CD14-positive monocyte (primary cell): Measurements from ENCODE around the gene OR52K2. TPM values are rescaled to one million over a fixed set of nuclear protein-coding genes. Genes with fewer than 3 reads are reported as not detected.

ENCODE experiments used
- DNase-seq, 3 donors: peaks; one replicate each; pipeline ENCODE4 v3.0.0-alpha.2; 2011 to 2022
- H2AFZ ChIP-seq: 2 replicates; pipeline ENCODE4 v1.6.0; 2012; ENCODE audit warnings: mild to moderate bottlenecking, low read depth, low read length, inconsistent platforms; ENCODE audit not compliant: insufficient read depth, poor library complexity, severe bottlenecking
- H3K27ac ChIP-seq, 2 donors: 1 replicate in 1 of 2; 2 replicates in 1 of 2; pipeline ENCODE4 v1.5.1; 2012 to 2013; ENCODE audit warnings: low read length in 2 of 2, control low read depth in 1 of 2, inconsistent platforms in 1 of 2, low read depth in 1 of 2, mild to moderate bottlenecking in 1 of 2
- H3K27me3 ChIP-seq, 2 donors: one replicate each; pipeline versions ENCODE4 v1.6.0 to v1.6.1; 2011 to 2013; ENCODE audit warnings: low read length in 2 of 2; ENCODE audit not compliant: control insufficient read depth in 2 of 2, insufficient read depth in 2 of 2
- H3K36me3 ChIP-seq, 2 donors: replicated peaks in 1 of 2; 1 replicate in 1 of 2; 2 replicates in 1 of 2; pipeline versions ENCODE4 v1.5.1 to v1.6.1; 2012 to 2013; ENCODE audit warnings: low read length in 2 of 2, control low read depth in 1 of 2, inconsistent platforms in 1 of 2, mild to moderate bottlenecking in 1 of 2; ENCODE audit not compliant: insufficient read depth in 2 of 2, control insufficient read depth in 1 of 2
- H3K4me1 ChIP-seq, 2 donors: 1 replicate in 1 of 2; 2 replicates in 1 of 2; pipeline versions ENCODE4 v1.5.1 to v1.6.1; 2012 to 2013; ENCODE audit warnings: low read length in 2 of 2, control low read depth in 1 of 2, inconsistent platforms in 1 of 2, mild to moderate bottlenecking in 1 of 2, moderate library complexity in 1 of 2; ENCODE audit not compliant: insufficient read depth in 2 of 2, control insufficient read depth in 1 of 2
- H3K4me2 ChIP-seq: replicated peaks from 2 replicates; pipeline ENCODE3; 2012; ENCODE audit warnings: low read length, moderate library complexity, mild to moderate bottlenecking; ENCODE audit not compliant: poor library complexity, severe bottlenecking; ENCODE audit errors: extremely low read depth
- H3K4me3 ChIP-seq, 3 experiments: fragments of 200-600 bp in 1 of 3; sonication (generic) in 1 of 3; replicated peaks in 1 of 3; 1 replicate in 2 of 3; 2 replicates in 1 of 3; pipeline ENCODE4 v1.5.1; 2011 to 2013; ENCODE audit warnings: low read length in 3 of 3, mild to moderate bottlenecking in 3 of 3, control low read depth in 2 of 3, low read depth in 2 of 3, inconsistent platforms in 1 of 3, moderate library complexity in 1 of 3
- H3K79me2 ChIP-seq: 2 replicates; pipeline ENCODE4 v1.6.0; 2012; ENCODE audit warnings: mild to moderate bottlenecking, control low read depth, inconsistent platforms, low read length, moderate library complexity; ENCODE audit not compliant: insufficient read depth
- H3K9ac ChIP-seq: 2 replicates; pipeline ENCODE4 v1.6.0; 2017; ENCODE audit warnings: low read length, mild to moderate bottlenecking; ENCODE audit not compliant: insufficient read depth, poor library complexity, severe bottlenecking
- H3K9me3 ChIP-seq, 2 donors: replicated peaks in 1 of 2; 1 replicate in 1 of 2; 2 replicates in 1 of 2; pipeline versions ENCODE4 v1.5.1 to v1.6.1; 2012 to 2013; ENCODE audit warnings: low read length in 2 of 2, control low read depth in 1 of 2; ENCODE audit not compliant: control insufficient read depth in 1 of 2, insufficient read depth in 1 of 2
- H4K20me1 ChIP-seq: 2 replicates; pipeline ENCODE4 v1.6.0; 2012; ENCODE audit warnings: mild to moderate bottlenecking, low read length, control low read depth, moderate library complexity; ENCODE audit not compliant: insufficient read depth
- H3K27ac Mint-ChIP-seq, 7 donors: one replicate each; pipeline ENCODE4 v1.8.0; 2020; ENCODE audit warnings: mild to moderate bottlenecking in 7 of 7, mixed read lengths in 7 of 7, moderate library complexity in 6 of 7, inconsistent platforms in 2 of 7
- H3K27me3 Mint-ChIP-seq, 3 donors: one replicate each; pipeline ENCODE4 v1.8.0; 2021 to 2022; ENCODE audit warnings: low read depth in 3 of 3, mild to moderate bottlenecking in 3 of 3, mixed read lengths in 3 of 3, moderate library complexity in 3 of 3, inconsistent platforms in 1 of 3
- H3K36me3 Mint-ChIP-seq, 2 donors: one replicate each; pipeline ENCODE4 v1.8.0; 2020; ENCODE audit warnings: mixed read lengths in 2 of 2, inconsistent platforms in 1 of 2, mild to moderate bottlenecking in 1 of 2
- H3K4me1 Mint-ChIP-seq: one replicate; pipeline ENCODE4 v1.8.0; 2020; ENCODE audit warnings: mild to moderate bottlenecking, mixed read lengths
- H3K4me3 Mint-ChIP-seq, 2 donors: one replicate each; pipeline ENCODE4 v1.8.0; 2020; ENCODE audit warnings: mild to moderate bottlenecking in 2 of 2, mixed read lengths in 2 of 2, moderate library complexity in 1 of 2
- H3K9me3 Mint-ChIP-seq, 7 donors: one replicate each; pipeline ENCODE4 v1.8.0; 2020 to 2022; ENCODE audit warnings: mixed read lengths in 7 of 7, mild to moderate bottlenecking in 6 of 7, moderate library complexity in 6 of 7, inconsistent platforms in 2 of 7
- CTCF ChIP-seq: fragments of 200-600 bp; IDR thresholded peaks from one replicate; pipeline ENCODE4 v1.8.0; 2022; ENCODE audit warnings: antibody characterized with exemption, mild to moderate bottlenecking
- WGBS: methylation state at CpG from one replicate; pipeline ENCODE4 v1.1.5; 2013; ENCODE audit warnings: missing lambda C conversion rate; ENCODE audit not compliant: insufficient coverage; 5-methylcytosine and 5-hydroxymethylcytosine counted together
- intact Hi-C, 2 donors: fragments of 100-400 bp; cut with micrococcal nuclease; formaldehyde crosslinking; loops; one replicate each; pipeline versions ENCODE4 v1.15.0 to v1.15.1; 2023
- polyA plus RNA-seq, 3 donors: library from polyadenylated mRNA; depleted of rRNA in 1 of 3; unstranded in 2 of 3; stranded (reverse) in 1 of 3; fragments of 300-500 nt in 2 of 3; fragments of >200 nt in 1 of 3; fragmentation: Illumina TruSeq in 2 of 3; gene quantifications; 1 replicate in 2 of 3; 2 replicates in 1 of 3; pipeline ENCODE4 v1.2.3, GENCODE V29; 2012 to 2021

The OR52K2 gene
- polyA plus RNA-seq, 3 donors = 0.16 to 1.5 (median 0.41) TPM

GRCh38 chr11:4460151-4460550, 11.1 kb downstream of the OR52K2 start:
- H3K9me3 Mint-ChIP-seq = peaks cover 18 to 29% (median 27%) of the 10 kb centered on the region in 7 donors
- Histone ChIP-seq H3K9ac (no peak overlapping the region), H3K27me3 (no peaks in the 10 kb centered on the region), H4K20me1 (no peaks in the 10 kb centered on the region), H3K4me1 (peaks cover 51 to 56% of the 10 kb centered on the region in 2 donors), H3K36me3 (peaks cover 0 to 34% of the 10 kb centered on the region in 2 donors), H3K9me3 (peaks cover 14 to 27% of the 10 kb centered on the region in 2 donors), H2AFZ (no peak overlapping the region), H3K4me2 (no peak overlapping the region), H3K27ac (peak overlapping the region in 1 of 2 donors; percentile 86), H3K79me2 (no peaks in the 10 kb centered on the region), H3K4me3 (peak overlapping the region in 1 of 3 experiments; percentile 7)
- no peak overlapping the region for H3K4me3 Mint-ChIP-seq
- peak overlapping the region in 6 of 7 donors; percentile 73 to 90 (median 84) for H3K27ac Mint-ChIP-seq
- WGBS = 94% methylated on average over 3 of the region's 4 CpGs
- intact Hi-C loops = no loop called here
- peaks cover 56% of the 10 kb centered on the region for H3K4me1 Mint-ChIP-seq
- no peak for DNase-seq
- TF ChIP-seq CTCF = no peak
- peaks cover 36 to 39% of the 10 kb centered on the region in 2 donors for H3K36me3 Mint-ChIP-seq
- peaks cover 0 to 3% (median 2%) of the 10 kb centered on the region in 3 donors for H3K27me3 Mint-ChIP-seq

- no peaks in the 10 kb centered on the region for H3K27me3 ChIP-seq
- no peak overlapping the region for H3K4me3 ChIP-seq
- no peaks in the 10 kb centered on the region for H4K20me1 ChIP-seq
- Mint-ChIP-seq H3K27me3 (peaks cover 0 to 2% (median 0%) of the 10 kb centered on the region in 3 donors), H3K36me3 (peaks cover 38 to 40% of the 10 kb centered on the region in 2 donors), H3K27ac (no peak overlapping the region), H3K4me3 (no peak overlapping the region), H3K4me1 (peaks cover 45% of the 10 kb centered on the region), H3K9me3 (peaks cover 18 to 35% (median 27%) of the 10 kb centered on the region in 7 donors)
- no peak for TF ChIP-seq CTCF
- no peak overlapping the region for H3K27ac ChIP-seq
- H3K4me1 ChIP-seq = peaks cover 39 to 49% of the 10 kb centered on the region in 2 donors
- no peaks in the 10 kb centered on the region for H3K79me2 ChIP-seq
- DNase-seq = no peak
- no peak overlapping the region for H2AFZ ChIP-seq
- 100% methylated on average over 3 of the region's 5 CpGs for WGBS
- no peak overlapping the region for H3K4me2 ChIP-seq
- H3K9me3 ChIP-seq = peaks cover 14 to 31% of the 10 kb centered on the region in 2 donors
- intact Hi-C loops = no loop called here
- no peak overlapping the region for H3K9ac ChIP-seq
- peaks cover 0 to 35% of the 10 kb centered on the region in 2 donors for H3K36me3 ChIP-seq
Observed at GRCh38 chr11:4464216-4465159, 15.4 kb downstream of the OR52K2 start.
